IPS DF 6.9 (cell line): ENCODE data around the gene IL13.

Experiments used
- DNase-seq: peaks from one replicate; pipeline ENCODE4 v3.0.0-alpha.2; 2013; ENCODE audit warnings: low read depth, low spot score
- H3K27ac ChIP-seq: one replicate; pipeline ENCODE4 v1.5.1; 2013; ENCODE audit warnings: low read length, control low read depth
- H3K27me3 ChIP-seq: 2 replicates; pipeline ENCODE4 v1.6.1; 2013; ENCODE audit warnings: mild to moderate bottlenecking, low read length; ENCODE audit not compliant: control insufficient read depth, insufficient read depth
- H3K36me3 ChIP-seq: 2 replicates; pipeline ENCODE4 v1.6.1; 2013; ENCODE audit warnings: low read length; ENCODE audit not compliant: control insufficient read depth, insufficient read depth
- H3K4me1 ChIP-seq: 2 replicates; pipeline ENCODE4 v1.6.1; 2013; ENCODE audit warnings: low read length; ENCODE audit not compliant: control insufficient read depth, insufficient read depth
- H3K4me3 ChIP-seq: 2 replicates; pipeline ENCODE4 v1.5.1; 2013; ENCODE audit warnings: mild to moderate bottlenecking, low read length
- H3K9me3 ChIP-seq: 2 replicates; pipeline ENCODE4 v1.6.1; 2013; ENCODE audit warnings: low read length, inconsistent platforms; ENCODE audit not compliant: control insufficient read depth, insufficient read depth
- WGBS: extraction: QIAGEN DNeasy Blood & Tissue Kit; methylation state at CpG from one replicate; pipeline ENCODE4 v1.1.7; 2013; ENCODE audit warnings: mixed read lengths, missing lambda C conversion rate; ENCODE audit not compliant: insufficient read length, insufficient coverage; 5-methylcytosine and 5-hydroxymethylcytosine counted together

IL13 gene

DNA sequence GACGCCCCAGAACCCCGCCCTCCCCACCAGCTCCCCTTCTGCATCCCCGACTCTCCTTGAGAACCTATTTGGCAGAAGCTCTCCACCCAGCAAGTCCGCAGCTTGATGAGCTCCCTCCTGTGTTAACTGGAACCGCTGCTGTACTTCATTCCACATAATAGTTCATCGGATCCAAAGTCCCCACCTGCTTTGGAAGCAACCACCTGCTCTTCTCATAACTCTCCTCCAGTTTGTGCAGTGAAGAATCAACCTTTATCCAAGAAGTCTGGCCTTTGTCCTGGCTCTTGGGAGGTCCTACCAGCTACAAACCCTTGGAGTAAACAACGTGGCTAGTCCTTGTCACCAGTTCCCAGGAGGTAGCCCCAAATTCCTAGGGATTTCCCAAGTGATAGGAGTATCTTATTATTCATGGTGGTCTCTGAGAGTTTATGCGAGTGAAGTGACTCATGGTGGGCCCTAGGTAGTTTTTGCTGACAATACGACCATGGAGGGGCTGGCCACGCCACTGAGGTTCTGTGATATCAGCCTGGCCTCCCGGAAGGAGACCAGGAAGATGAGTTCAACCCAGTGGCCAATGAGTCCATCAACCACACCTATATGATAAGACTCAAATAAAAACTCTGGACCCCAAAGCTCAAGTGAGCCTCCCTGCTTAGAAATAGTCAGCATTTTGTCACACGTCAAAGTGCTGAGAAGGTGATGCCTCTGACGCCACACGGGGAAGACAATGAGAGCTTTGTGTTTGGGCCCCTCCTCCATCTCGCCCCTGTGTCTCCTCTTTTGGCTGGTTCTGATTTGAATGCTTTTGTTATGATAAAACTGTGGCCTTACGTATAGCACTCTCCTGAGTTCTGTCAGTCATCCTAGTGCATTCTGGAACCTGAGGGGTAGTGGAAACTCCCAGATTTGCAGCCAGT is 12.3 kb downstream of the IL13 start:
- peaks cover 1% of the 10 kb centered on the region; the same call in 1 of the 2 replicates for H3K4me1 ChIP-seq
- H3K36me3 ChIP-seq, result no peaks in the 10 kb centered on the region
- no CpG with 5 or more reads among the region's 16 CpGs for WGBS
- DNase-seq, result no peak
- no peaks in the 10 kb centered on the region for H3K27me3 ChIP-seq
- no peak overlapping the region for H3K27ac ChIP-seq
- no peak overlapping the region for H3K4me3 ChIP-seq
- H3K9me3 ChIP-seq, result no peaks in the 10 kb centered on the region

DNA sequence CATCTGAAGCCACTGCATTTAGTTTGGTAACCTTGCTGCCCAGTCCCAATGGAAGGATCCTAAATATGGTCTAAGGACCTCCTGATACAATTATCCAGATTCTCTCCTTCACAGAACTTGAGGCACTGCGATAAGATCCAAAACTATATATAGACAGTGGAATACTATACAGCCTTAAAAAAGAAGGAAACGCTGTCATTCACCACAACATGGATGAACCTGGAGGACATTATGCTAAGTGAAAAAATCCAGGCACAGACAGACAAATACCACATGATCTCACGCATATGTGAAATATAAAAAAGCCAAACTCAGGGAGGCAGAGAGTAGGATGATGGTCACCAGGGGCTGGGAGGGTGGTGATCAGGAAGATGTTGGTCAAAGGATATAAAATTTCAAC is 13.0 kb downstream of the IL13 start:
- no peaks in the 10 kb centered on the region for H3K36me3 ChIP-seq
- H3K4me1 ChIP-seq, result peaks cover 1% of the 10 kb centered on the region; the same call in 1 of the 2 replicates
- no peak overlapping the region for H3K27ac ChIP-seq
- no peaks in the 10 kb centered on the region for H3K27me3 ChIP-seq
- DNase-seq, result no peak
- WGBS, result no CpG with 5 or more reads among the region's 3 CpGs
- H3K9me3 ChIP-seq, result no peaks in the 10 kb centered on the region
- H3K4me3 ChIP-seq, result no peak overlapping the region

DNA sequence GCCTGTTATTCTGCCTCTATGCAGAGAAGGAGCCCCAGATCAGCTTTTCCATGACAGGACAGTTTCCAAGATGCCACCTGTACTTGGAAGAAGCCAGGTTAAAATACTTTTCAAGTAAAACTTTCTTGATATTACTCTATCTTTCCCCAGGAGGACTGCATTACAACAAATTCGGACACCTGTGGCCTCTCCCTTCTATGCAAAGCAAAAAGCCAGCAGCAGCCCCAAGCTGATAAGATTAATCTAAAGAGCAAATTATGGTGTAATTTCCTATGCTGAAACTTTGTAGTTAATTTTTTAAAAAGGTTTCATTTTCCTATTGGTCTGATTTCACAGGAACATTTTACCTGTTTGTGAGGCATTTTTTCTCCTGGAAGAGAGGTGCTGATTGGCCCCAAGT is 15.5 kb downstream of the IL13 start:
- peaks cover 1% of the 10 kb centered on the region; the same call in 1 of the 2 replicates for H3K4me1 ChIP-seq
- no CpG with 5 or more reads among the region's 1 CpG for WGBS
- DNase-seq, result no peak
- H3K9me3 ChIP-seq, result no peaks in the 10 kb centered on the region
- no peaks in the 10 kb centered on the region for H3K36me3 ChIP-seq
- no peak overlapping the region for H3K4me3 ChIP-seq
- H3K27ac ChIP-seq, result no peak overlapping the region
- no peaks in the 10 kb centered on the region for H3K27me3 ChIP-seq

DNA sequence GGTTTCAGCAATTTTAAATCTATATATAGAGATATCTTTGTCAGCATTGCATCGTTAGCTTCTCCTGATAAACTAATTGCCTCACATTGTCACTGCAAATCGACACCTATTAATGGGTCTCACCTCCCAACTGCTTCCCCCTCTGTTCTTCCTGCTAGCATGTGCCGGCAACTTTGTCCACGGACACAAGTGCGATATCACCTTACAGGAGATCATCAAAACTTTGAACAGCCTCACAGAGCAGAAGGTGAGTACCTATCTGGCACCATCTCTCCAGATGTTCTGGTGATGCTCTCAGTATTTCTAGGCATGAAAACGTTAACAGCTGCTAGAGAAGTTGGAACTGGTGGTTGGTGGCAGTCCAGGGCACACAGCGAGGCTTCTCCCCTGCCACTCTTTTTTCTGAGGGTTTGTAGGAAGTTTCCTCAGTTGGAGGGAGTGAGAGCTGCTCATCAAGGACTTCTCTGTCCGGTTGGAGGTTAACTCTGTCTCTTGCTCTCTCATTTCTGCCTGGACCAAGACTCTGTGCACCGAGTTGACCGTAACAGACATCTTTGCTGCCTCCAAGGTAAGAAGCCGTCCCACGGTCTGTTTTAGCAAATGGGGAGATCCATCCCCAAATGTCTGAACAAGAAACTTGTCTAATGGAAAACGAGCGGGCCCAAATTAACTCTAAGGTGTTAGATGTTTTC is 16.1 kb downstream of the IL13 start, which contains the start of gene IL4:
Gene IL4 (plus strand): TSS at position 51 of the 692 bp plus-strand sequence. CDS start 62 bp downstream, at position 113.
- no peak for DNase-seq
- WGBS, result no CpG with 5 or more reads among the region's 14 CpGs
- Histone ChIP-seq H3K27me3 (no peaks in the 10 kb centered on the region), H3K4me1 (peaks cover 1% of the 10 kb centered on the region; the same call in 1 of the 2 replicates), H3K27ac (no peak within 1 kb of the TSS), H3K4me3 (no peak within 1 kb of the TSS), H3K36me3 (no peaks in the 10 kb centered on the region), H3K9me3 (no peaks in the 10 kb centered on the region)

- Histone ChIP-seq H3K36me3 (no peaks in the 10 kb centered on the region), H3K4me1 (peaks cover 1% of the 10 kb centered on the region; the same call in 1 of the 2 replicates), H3K27ac (no peak overlapping the region), H3K27me3 (no peaks in the 10 kb centered on the region), H3K9me3 (no peaks in the 10 kb centered on the region), H3K4me3 (no peak overlapping the region)
- no CpG with 5 or more reads among the region's 13 CpGs for WGBS
- no peak for DNase-seq
These were observed 16.9 kb downstream of the IL13 start for GRCh38 chr5:132674671-132675506.

DNA sequence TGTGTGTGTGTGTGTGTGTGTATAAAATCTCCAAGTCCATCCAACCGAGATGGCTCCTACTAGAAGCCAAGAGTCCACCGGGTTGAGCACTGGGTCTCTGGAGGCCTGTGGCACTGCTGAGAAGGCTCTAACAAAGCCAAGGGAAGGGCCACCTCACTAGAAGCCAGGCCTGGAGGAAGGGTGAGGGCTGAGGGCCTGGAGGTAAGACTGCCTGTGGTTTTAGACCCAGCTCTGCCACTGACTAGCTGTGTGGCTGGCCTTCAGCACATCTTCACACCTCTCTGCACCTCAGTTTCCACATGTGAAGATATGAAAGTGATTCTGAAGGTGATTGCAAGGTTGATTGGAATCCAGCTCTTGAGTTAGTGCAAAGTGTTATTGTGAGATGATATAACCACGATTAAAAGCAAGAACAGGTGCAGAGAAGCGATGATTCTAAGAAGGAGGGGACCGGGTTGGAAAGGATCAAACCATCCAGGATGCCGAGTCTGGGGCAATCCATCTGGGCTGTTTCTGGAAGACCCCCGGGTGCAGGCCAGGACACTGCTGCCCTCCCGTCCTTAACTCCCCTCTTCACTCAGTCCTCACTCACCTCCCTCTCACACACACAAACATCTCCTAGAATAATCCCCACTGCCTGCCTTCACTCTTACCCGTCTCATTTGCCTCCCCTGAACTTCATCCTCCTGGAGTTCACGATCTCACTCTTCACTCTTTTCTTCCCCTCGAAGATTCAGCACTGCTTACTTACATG is 18.1 kb downstream of the IL13 start:
- no CpG with 5 or more reads among the region's 11 CpGs for WGBS
- Histone ChIP-seq H3K36me3 (no peaks in the 10 kb centered on the region), H3K4me1 (no peaks in the 10 kb centered on the region), H3K9me3 (no peaks in the 10 kb centered on the region), H3K27ac (no peak overlapping the region), H3K27me3 (no peaks in the 10 kb centered on the region), H3K4me3 (no peak overlapping the region)
- no peak for DNase-seq

- no peaks in the 10 kb centered on the region for H3K36me3 ChIP-seq
- H3K4me3 ChIP-seq, result no peak overlapping the region
- no peak for DNase-seq
- no peaks in the 10 kb centered on the region for H3K27me3 ChIP-seq
- no peaks in the 10 kb centered on the region for H3K4me1 ChIP-seq
- H3K27ac ChIP-seq, result no peak overlapping the region
- no CpG with 5 or more reads among the region's 7 CpGs for WGBS
- no peaks in the 10 kb centered on the region for H3K9me3 ChIP-seq
These were observed 19.2 kb downstream of the IL13 start for GRCh38 chr5:132677191-132677590.

DNA sequence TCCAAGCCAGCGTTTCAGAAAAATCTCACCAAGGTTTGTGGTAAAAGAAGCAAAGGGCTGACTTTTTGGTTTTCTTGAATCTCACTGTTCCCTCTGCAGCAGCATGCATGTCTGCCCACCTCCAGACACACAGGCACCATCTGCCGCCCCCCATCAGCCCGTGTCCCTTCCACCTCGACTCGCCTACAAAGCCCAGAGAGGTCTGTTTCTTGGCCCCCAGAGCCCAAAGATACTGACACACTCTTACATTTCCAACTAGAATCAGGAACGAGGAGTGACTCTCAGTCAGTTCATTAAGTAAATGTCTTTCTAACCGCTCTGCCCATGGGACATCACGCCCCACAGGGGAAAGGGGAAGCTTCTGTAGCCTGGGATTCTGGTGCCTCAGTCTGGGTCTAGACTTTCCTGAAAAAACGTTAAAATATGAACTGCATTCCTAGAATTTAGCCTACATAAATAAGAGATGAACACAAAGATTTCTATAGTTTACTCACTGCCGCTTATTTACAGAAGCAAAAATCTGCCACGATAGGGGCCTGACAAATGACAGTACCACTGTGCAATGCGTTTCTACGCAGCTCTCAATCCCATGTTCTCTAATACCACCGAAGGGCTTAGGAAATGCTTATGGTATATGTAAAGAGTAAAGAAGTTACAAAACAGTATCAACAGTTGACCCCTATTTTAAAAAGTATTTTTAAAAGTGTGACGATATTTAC is 19.9 kb downstream of the IL13 start:
- no peak for DNase-seq
- Histone ChIP-seq H3K36me3 (no peaks in the 10 kb centered on the region), H3K9me3 (no peaks in the 10 kb centered on the region), H3K4me3 (no peak overlapping the region), H3K4me1 (no peaks in the 10 kb centered on the region), H3K27me3 (no peaks in the 10 kb centered on the region), H3K27ac (no peak overlapping the region)
- no CpG with 5 or more reads among the region's 15 CpGs for WGBS

DNA sequence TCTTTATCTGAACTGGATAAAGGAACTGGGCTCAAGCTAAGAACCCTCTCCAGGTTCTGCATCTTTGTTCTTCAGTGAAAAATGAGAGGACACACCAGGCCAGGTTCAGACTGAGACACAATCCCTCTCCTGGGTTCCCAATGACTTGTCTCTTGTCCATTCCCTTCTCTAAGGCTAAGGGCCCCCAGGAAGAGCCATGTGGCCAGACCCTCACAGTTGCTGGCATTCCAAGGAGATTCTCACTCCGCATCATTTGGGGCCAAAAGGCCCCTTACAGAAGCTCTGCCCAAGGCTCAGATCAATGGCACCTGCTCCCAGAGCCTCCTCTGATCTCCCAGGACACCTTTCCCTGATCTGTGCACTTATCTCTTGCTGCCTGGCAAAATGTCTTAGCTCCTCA is 20.8 kb downstream of the IL13 start:
- Histone ChIP-seq H3K4me3 (no peak overlapping the region), H3K36me3 (no peaks in the 10 kb centered on the region), H3K4me1 (no peaks in the 10 kb centered on the region), H3K27me3 (no peaks in the 10 kb centered on the region), H3K27ac (no peak overlapping the region), H3K9me3 (no peaks in the 10 kb centered on the region)
- whole genome bisulfite sequencing, result no CpG with 5 or more reads among the region's 1 CpG
- no peak for DNase-seq
